Neuronal stem cell (in vitro differentiated cells): ENCODE measurements around the gene GATM. TPM values are rescaled to one million over a fixed set of nuclear protein-coding genes. Genes with fewer than 3 reads are reported as not detected.
"Not testable (repeated sequence)": the region's sequence is repeated elsewhere in the genome, so short reads cannot be mapped to it uniquely, and the experiment has no call there.

Source experiments
- DNase-seq: peaks from one replicate; pipeline ENCODE4 v3.0.0-alpha.2; 2013; ENCODE audit warnings: low spot score
- H2AFZ ChIP-seq: one replicate; pipeline ENCODE4 v1.6.1; 2013; ENCODE audit warnings: mild to moderate bottlenecking, low read length, inconsistent platforms
- H2AK5ac ChIP-seq: 2 replicates; pipeline ENCODE4 v1.6.1; 2013; ENCODE audit warnings: low read depth, mild to moderate bottlenecking, inconsistent platforms, low read length, moderate library complexity, mixed read lengths
- H2BK120ac ChIP-seq: 2 replicates; pipeline ENCODE4 v1.6.1; 2013; ENCODE audit warnings: low read depth, mild to moderate bottlenecking, inconsistent platforms, low read length, moderate library complexity, mixed read lengths
- H2BK12ac ChIP-seq: one replicate; pipeline ENCODE4 v1.6.1; 2013; ENCODE audit warnings: low read length, inconsistent platforms
- H2BK15ac ChIP-seq: 2 replicates; pipeline ENCODE4 v1.6.1; 2013; ENCODE audit warnings: mild to moderate bottlenecking, low read length, inconsistent platforms, mixed read lengths
- H2BK5ac ChIP-seq: one replicate; pipeline ENCODE4 v1.6.1; 2013; ENCODE audit warnings: inconsistent platforms, mild to moderate bottlenecking, low read length, moderate library complexity
- H3K14ac ChIP-seq: one replicate; pipeline ENCODE4 v1.6.1; 2013; ENCODE audit warnings: low read length, inconsistent platforms
- H3K18ac ChIP-seq: 2 replicates; pipeline ENCODE4 v1.6.1; 2013; ENCODE audit warnings: low read length, inconsistent platforms
- H3K23ac ChIP-seq: 2 replicates; pipeline ENCODE4 v1.6.1; 2013; ENCODE audit warnings: low read depth, mild to moderate bottlenecking, mixed read lengths, low read length, inconsistent platforms; ENCODE audit not compliant: poor library complexity
- H3K27ac ChIP-seq: replicated peaks from 3 replicates; pipeline ENCODE4 v1.5.1; 2013; ENCODE audit warnings: low read length, inconsistent platforms
- H3K27me3 ChIP-seq, 3 experiments: 2 replicates each; pipeline ENCODE4 v1.6.1; 2013; ENCODE audit warnings: low read length in 3 of 3, mild to moderate bottlenecking in 2 of 3, inconsistent platforms in 1 of 3, low read depth in 1 of 3, mixed read lengths in 1 of 3, moderate library complexity in 1 of 3; ENCODE audit not compliant: control insufficient read depth in 3 of 3, insufficient read depth in 3 of 3
- H3K36me3 ChIP-seq, 2 donors: replicated peaks in 1 of 2; 2 replicates each; pipeline ENCODE4 v1.6.1; 2013; ENCODE audit warnings: low read length in 2 of 2; ENCODE audit not compliant: control insufficient read depth in 2 of 2, insufficient read depth in 2 of 2
- H3K4ac ChIP-seq: 2 replicates; pipeline ENCODE4 v1.6.1; 2013; ENCODE audit warnings: inconsistent platforms, mild to moderate bottlenecking, low read length, moderate library complexity
- H3K4me1 ChIP-seq, 2 donors: 1 replicate in 1 of 2; 2 replicates in 1 of 2; pipeline ENCODE4 v1.6.1; 2013; ENCODE audit warnings: low read length in 2 of 2, low read depth in 1 of 2; ENCODE audit not compliant: control insufficient read depth in 2 of 2, insufficient read depth in 1 of 2
- H3K4me2 ChIP-seq: one replicate; pipeline ENCODE4 v1.6.1; 2013; ENCODE audit warnings: mild to moderate bottlenecking, low read length, inconsistent platforms; ENCODE audit not compliant: insufficient read depth, poor library complexity, severe bottlenecking
- H3K4me3 ChIP-seq, 2 donors: 2 replicates each; pipeline ENCODE4 v1.5.1; 2013; ENCODE audit warnings: low read length in 2 of 2, mild to moderate bottlenecking in 2 of 2, inconsistent platforms in 1 of 2, moderate library complexity in 1 of 2
- H3K79me1 ChIP-seq: one replicate; pipeline ENCODE4 v1.6.1; 2013; ENCODE audit warnings: low read depth, mild to moderate bottlenecking, inconsistent platforms, low read length, moderate library complexity
- H3K9ac ChIP-seq: one replicate; pipeline ENCODE4 v1.6.1; 2013; ENCODE audit warnings: mild to moderate bottlenecking, low read depth, low read length, inconsistent platforms; ENCODE audit not compliant: poor library complexity
- H3K9me3 ChIP-seq, 2 donors: replicated peaks in 1 of 2; 2 replicates each; pipeline versions ENCODE3 to v1.6.1; 2013; ENCODE audit warnings: low read length in 2 of 2, mild to moderate bottlenecking in 2 of 2, inconsistent platforms in 1 of 2, low read depth in 1 of 2, mixed read lengths in 1 of 2, moderate library complexity in 1 of 2; ENCODE audit not compliant: control insufficient read depth in 2 of 2, insufficient read depth in 1 of 2
- H4K8ac ChIP-seq: one replicate; pipeline ENCODE4 v1.6.1; 2013; ENCODE audit warnings: low read depth, mild to moderate bottlenecking, inconsistent platforms, low read length, moderate library complexity
- H4K91ac ChIP-seq: one replicate; pipeline ENCODE4 v1.6.1; 2013; ENCODE audit warnings: low read length, low read depth, mild to moderate bottlenecking, inconsistent platforms; ENCODE audit not compliant: poor library complexity
- WGBS, 2 donors: extraction: QIAGEN DNeasy Blood & Tissue Kit; methylation state at CpG; one replicate each; pipeline ENCODE4 v1.1.7; 2013; ENCODE audit warnings: missing lambda C conversion rate in 2 of 2, mixed read lengths in 1 of 2; ENCODE audit not compliant: insufficient read length in 2 of 2, insufficient replicate concordance in 1 of 2; ENCODE audit errors: extremely low coverage in 2 of 2; 5-methylcytosine and 5-hydroxymethylcytosine counted together
- small RNA-seq: library from polyadenylated mRNA; stranded (forward); fragments of <200 nt; extraction: miRNeasy Mini kit (QIAGEN cat#:217004); gene quantifications from one replicate; pipeline ENCODE3, GENCODE V24; 2013; ENCODE audit not compliant: insufficient read depth

The GATM gene

DNA sequence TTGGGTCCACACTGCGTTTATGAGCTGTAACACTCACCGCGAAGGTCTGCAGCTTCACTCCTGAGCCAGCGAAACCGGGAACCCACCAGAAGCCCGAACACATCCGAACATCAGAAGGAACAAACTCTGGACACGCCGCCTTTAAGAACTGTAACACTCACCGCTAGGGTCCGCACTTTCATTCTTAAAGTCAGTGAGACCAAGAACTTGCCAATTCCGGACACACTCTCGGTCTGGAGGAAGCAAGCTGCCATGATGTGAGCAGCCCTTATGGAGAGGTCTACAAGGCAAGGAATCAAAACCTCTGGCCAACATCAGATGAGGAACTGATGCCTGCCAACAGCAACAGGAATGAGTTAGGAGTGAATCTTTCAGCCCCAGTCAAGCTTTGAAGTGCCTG is 63.4 kb downstream of the GATM start:
- H3K4me1 ChIP-seq: no peaks in the 10 kb centered on the region
- peak overlapping the region; percentile 86 for H2AFZ ChIP-seq
- H3K9me3 ChIP-seq: no peaks in the 10 kb centered on the region
- no peak overlapping the region for H3K18ac ChIP-seq
- H3K4me2 ChIP-seq: no peak overlapping the region
- no peak overlapping the region for H2BK15ac ChIP-seq
- no peak overlapping the region for H3K14ac ChIP-seq
- H3K27me3 ChIP-seq: no peaks in the 10 kb centered on the region
- DNase-seq: no peak
- no peak overlapping the region for H2BK120ac ChIP-seq
- H4K8ac ChIP-seq: no peak overlapping the region
- no peak overlapping the region for H2AK5ac ChIP-seq
- H3K4me3 ChIP-seq: no peak overlapping the region
- no peak overlapping the region for H3K9ac ChIP-seq
- H2BK12ac ChIP-seq: no peak overlapping the region
- H3K79me1 ChIP-seq: no peaks in the 10 kb centered on the region
- no peaks in the 10 kb centered on the region for H3K36me3 ChIP-seq
- no CpG with 5 or more reads among the region's 13 CpGs for WGBS, 2 donors
- no peak overlapping the region for H4K91ac ChIP-seq
- no peak overlapping the region for H2BK5ac ChIP-seq
- no peak overlapping the region for H3K4ac ChIP-seq
- H3K27ac ChIP-seq: no peak overlapping the region
- H3K23ac ChIP-seq: no peak overlapping the region

DNA sequence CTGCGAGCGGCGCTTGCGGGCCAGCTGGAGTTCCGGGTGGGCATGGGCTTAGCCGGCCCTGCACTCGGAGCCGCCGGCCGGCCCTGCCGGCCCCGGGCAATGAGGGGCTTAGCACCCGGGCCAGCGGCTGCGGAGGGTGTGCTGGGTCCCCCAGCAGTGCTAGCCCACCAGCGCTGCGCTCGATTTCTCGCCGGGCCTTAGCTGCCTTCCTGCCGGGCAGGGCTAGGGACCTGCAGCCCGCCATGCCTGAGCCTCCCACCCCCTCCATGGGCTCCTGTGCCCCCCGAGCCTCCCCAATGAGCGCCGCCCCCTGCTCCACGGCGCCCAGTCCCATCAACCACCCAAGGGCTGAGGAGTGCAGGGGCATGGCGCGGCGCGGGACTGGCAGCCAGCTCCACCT is 64.2 kb downstream of the GATM start:
- H3K27ac ChIP-seq, H3K9ac ChIP-seq, H3K4me2 ChIP-seq, H2BK12ac ChIP-seq, H2BK120ac ChIP-seq, H3K27me3 ChIP-seq, H2BK5ac ChIP-seq, H2AFZ ChIP-seq, H2AK5ac ChIP-seq, H3K36me3 ChIP-seq, H3K14ac ChIP-seq, H3K4ac ChIP-seq, H3K9me3 ChIP-seq, H3K23ac ChIP-seq, H3K18ac ChIP-seq, H2BK15ac ChIP-seq, DNase-seq, H3K4me3 ChIP-seq, H3K79me1 ChIP-seq, H4K91ac ChIP-seq, H3K4me1 ChIP-seq, H4K8ac ChIP-seq: not testable (repeated sequence)
- WGBS, 2 donors: no CpG with 5 or more reads among the region's 31 CpGs

Small RNA genes within 50 kb of the gene (small RNA-seq; reads per million reads assigned to genes)
- gene RNU6-953P: not detected
